CD4-positive, alpha-beta T cell treated with Interleukin-10 for 1 hour (primary cell): Measurements from ENCODE around the gene CAPRIN1.

ENCODE experiments used
- DNase-seq: peaks from one replicate; pipeline ENCODE4 v3.0.0-alpha.2; 2020

The CAPRIN1 gene

DNA sequence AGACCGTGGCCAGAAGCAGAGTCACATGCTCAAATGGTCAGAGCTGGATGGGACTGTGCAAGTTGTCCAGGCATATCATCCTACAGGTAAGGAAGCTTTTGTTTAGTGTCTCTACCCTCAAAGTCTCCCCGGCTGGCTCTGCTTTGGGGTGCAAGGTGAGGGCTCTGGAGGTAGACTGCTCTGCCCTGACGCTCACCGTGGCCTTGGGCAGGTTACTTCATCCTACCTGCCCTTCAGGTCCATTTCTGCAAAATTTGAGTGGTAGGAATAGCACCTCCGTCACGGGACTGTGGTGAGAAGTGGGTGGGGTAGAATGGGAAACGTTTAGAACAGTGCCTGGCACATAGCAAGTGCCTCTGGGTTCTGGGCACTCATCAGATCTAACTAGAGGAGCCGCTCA lies 96.0 kb downstream of the CAPRIN1 start:
- DNase-seq: no peak

- DNase-seq: no peak
Measured at GRCh38 chr11:34148504-34149165, 97.1 kb downstream of the CAPRIN1 start.

DNA sequence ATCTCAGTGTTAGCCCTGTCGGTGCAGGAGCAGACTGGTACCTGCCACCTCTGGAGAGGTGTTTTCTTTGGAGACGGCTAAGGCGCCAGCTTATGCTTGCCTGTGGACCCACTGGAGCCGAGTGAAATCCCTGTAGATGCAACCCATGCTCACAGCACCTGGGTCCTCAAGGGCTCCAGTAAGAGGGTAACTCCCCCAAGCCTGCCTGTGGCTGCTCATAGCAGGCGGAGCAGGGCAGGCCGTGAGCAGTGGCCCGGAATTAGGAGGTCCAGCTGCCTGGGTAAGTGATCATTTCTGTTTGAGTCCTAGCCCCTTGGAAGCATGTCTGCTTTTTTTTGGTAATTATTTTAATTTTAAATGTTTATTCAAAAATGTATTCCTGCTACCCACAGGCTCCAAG lies 97.7 kb downstream of the CAPRIN1 start:
- DNase-seq: no peak

DNA sequence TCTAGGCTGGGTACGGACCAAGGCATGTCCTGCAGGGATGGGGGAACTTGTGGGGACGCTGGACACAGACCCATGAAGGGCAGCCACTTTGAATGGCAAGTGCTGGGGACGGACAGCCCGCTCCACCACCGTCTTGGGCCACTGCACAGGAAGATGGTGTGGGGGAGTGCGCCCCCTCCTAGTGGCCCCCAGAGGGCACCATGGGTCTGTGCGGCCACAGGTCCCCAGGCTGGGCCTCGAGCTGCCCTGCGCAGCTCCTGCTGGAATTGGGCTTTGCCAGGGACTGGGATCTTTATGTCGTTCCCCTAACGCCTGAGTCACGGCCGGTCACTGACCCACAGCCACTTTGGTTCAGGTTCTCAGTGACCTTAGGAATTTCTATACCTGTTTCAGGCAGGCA lies 98.3 kb downstream of the CAPRIN1 start:
- DNase-seq: no peak

- DNase-seq: no peak
Measured at GRCh38 chr11:34150494-34151151, 99.1 kb downstream of the CAPRIN1 start.
